Heart left ventricle (tissue), 16 donors: Measurements from ENCODE around the gene TAS2R30. TPM values are rescaled to one million over a fixed set of nuclear protein-coding genes. Genes with fewer than 3 reads are reported as not detected.

Experiments used
- ATAC-seq, 4 donors: fragments of 200-7000 bp; cut with Tn5 transposase; one replicate each; pipeline ENCODE4 v1.9.1; 2020 to 2022; ENCODE audit warnings: moderate library complexity in 4 of 4, mild to moderate bottlenecking in 3 of 4, moderate number of reproducible peaks in 1 of 4
- DNase-seq, 5 donors: peaks; one replicate each; pipeline ENCODE4 v3.0.0-alpha.2; 2020
- H3K27ac ChIP-seq, 12 donors: fragments of 200-600 bp; sonication (generic) in 4 of 12; one replicate each; pipeline versions ENCODE4 v1.5.0 to v1.8.0; 2016 to 2022; ENCODE audit warnings: mild to moderate bottlenecking in 2 of 12
- H3K27me3 ChIP-seq, 9 donors: fragments of 200-600 bp; sonication (generic) in 2 of 9; one replicate each; pipeline versions ENCODE4 v1.5.1 to v1.8.0; 2016 to 2022; ENCODE audit warnings: mild to moderate bottlenecking in 3 of 9
- H3K36me3 ChIP-seq, 9 donors: fragments of 200-600 bp; sonication (generic) in 2 of 9; one replicate each; pipeline versions ENCODE4 v1.5.0 to v1.8.0; 2018 to 2022; ENCODE audit warnings: mild to moderate bottlenecking in 2 of 9
- H3K4me1 ChIP-seq, 12 donors: fragments of 200-600 bp; sonication (generic) in 4 of 12; one replicate each; pipeline versions ENCODE4 v1.5.0 to v1.8.0; 2016 to 2022; ENCODE audit warnings: mild to moderate bottlenecking in 3 of 12
- H3K4me3 ChIP-seq, 12 donors: fragments of 200-600 bp; sonication (generic) in 4 of 12; one replicate each; pipeline versions ENCODE4 v1.5.0 to v1.8.0; 2017 to 2022; ENCODE audit warnings: mild to moderate bottlenecking in 9 of 12, moderate library complexity in 4 of 12
- H3K9me3 ChIP-seq, 12 donors: fragments of 200-600 bp; sonication (generic) in 4 of 12; one replicate each; pipeline versions ENCODE4 v1.5.0 to v1.8.0; 2016 to 2022; ENCODE audit warnings: mild to moderate bottlenecking in 1 of 12
- POLR2A ChIP-seq, 2 donors: fragments of 450-650 bp; IDR thresholded peaks; one replicate each; pipeline ENCODE4 v1.6.1; 2017; ENCODE audit warnings: antibody characterized with exemption in 2 of 2, mild to moderate bottlenecking in 2 of 2, moderate library complexity in 2 of 2
- WGBS, 4 donors: extraction: QIAGEN DNeasy Blood & Tissue Kit in 2 of 4; methylation state at CpG; one replicate each; pipeline versions ENCODE4 v1.1.5 to v1.1.7; 2013 to 2018; 5-methylcytosine and 5-hydroxymethylcytosine counted together
- intact Hi-C, 10 donors: fragments of 100-400 bp; cut with DNase I; formaldehyde crosslinking; loops; one replicate each; pipeline versions ENCODE4 v1.11.1 to v1.14.2; 2022
- polyA plus RNA-seq, 2 donors: library from polyadenylated mRNA; stranded (reverse); fragments of 200-250 nt; gene quantifications; one replicate each; pipeline ENCODE4 v1.2.3, GENCODE V29; 2013
- total RNA-seq, 9 donors: library from RNA; depleted of rRNA in 2 of 9; stranded (reverse); fragments of >200 nt in 2 of 9; fragmentation: NEBNext Ultra II Directional in 3 of 9; extraction: Animal tissue kit (Norgen Biotek cat#: 25700) in 3 of 9; gene quantifications; one replicate each; pipeline versions ENCODE4 v1.1.0 to v1.2.4, GENCODE V29; 2016 to 2023
- TF ChIP-seq, protein P1 (sequence below), 12 donors: fragments of 200-600 bp; sonication (generic) in 4 of 12; IDR thresholded peaks; one replicate each; pipeline versions ENCODE4 v1.5.0 to v1.8.0; 2018 to 2022; ENCODE audit warnings: antibody characterized with exemption in 12 of 12, mild to moderate bottlenecking in 5 of 12
- donor health status: ischemic (EF 13 %, LVEDD 7.1; RV severe dilation, severe dysfunction).
- donor health status: healthy with polysubstance abuse.
- donor health status: DM: no; HTN: yes; CAD: no.
- donor health status: DM: no; HTN: no; CAD: no.
- donor health status: ischemic (EF 25% LVEDD 6.9; RV normal size, moderate dysfunction).
- donor health status: ischemic (EF 25% LVEDD 5.7; RV mildly dilated, moderate dysfunction).
- donor health status: healthy.
- donor health status: DM: yes; HTN: yes; CAD: no.
- donor health status: ischemic (EF 35%, LVEDD 5.7; RV mildly dilated, moderate dysfunction).
- donor health status: nonischemic (EF 11% LVEDD 7.7; RV severe dilation, severe dysfunction).
- donor health status: DM: yes; HTN: yes; CAD: no.
- donor health status: PGD.
- donor health status: ischemic (EF 29% LVEDD 5.4; RV normal size, mild dysfunction).
- donor health status: nonischemic (EF 23%, LVEDD 6.1; RV moderate dilation, normal function).

TAS2R30 gene
- total and polyA plus RNA-seq, 11 donors = 0.15 to 1.5 (median 0.82) TPM; not detected in 1

DNA sequence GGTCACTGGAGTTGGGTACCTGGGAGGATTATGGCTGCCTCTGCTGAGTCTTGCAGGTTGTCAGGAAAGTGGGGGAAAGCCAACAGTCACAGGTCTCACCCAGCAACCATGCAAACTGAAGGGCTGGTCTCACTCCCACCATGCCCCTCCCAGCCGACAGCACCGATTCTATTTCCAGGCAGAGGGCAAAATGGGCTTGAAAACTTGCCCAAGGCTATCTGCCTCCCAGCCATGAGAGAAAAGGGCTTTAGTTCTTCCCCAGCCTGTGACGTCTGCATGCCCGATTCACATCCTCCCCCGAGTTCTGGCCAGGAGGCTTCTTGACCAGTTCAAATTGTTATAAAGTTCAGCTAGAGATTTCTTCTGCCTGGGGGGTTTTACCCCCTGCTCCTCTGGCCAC lies 9.9 kb upstream of the TAS2R30 start:
- peaks cover 0 to 29% (median 0%) of the 10 kb centered on the region in 12 donors for H3K9me3 ChIP-seq
- no peaks in the 10 kb centered on the region for H3K4me1 ChIP-seq
- H3K36me3 ChIP-seq = no peaks in the 10 kb centered on the region
- no peak for TF ChIP-seq POLR2A (IDR thresholded peaks at IDR 0.05)
- TF ChIP-seq, protein P1, sequence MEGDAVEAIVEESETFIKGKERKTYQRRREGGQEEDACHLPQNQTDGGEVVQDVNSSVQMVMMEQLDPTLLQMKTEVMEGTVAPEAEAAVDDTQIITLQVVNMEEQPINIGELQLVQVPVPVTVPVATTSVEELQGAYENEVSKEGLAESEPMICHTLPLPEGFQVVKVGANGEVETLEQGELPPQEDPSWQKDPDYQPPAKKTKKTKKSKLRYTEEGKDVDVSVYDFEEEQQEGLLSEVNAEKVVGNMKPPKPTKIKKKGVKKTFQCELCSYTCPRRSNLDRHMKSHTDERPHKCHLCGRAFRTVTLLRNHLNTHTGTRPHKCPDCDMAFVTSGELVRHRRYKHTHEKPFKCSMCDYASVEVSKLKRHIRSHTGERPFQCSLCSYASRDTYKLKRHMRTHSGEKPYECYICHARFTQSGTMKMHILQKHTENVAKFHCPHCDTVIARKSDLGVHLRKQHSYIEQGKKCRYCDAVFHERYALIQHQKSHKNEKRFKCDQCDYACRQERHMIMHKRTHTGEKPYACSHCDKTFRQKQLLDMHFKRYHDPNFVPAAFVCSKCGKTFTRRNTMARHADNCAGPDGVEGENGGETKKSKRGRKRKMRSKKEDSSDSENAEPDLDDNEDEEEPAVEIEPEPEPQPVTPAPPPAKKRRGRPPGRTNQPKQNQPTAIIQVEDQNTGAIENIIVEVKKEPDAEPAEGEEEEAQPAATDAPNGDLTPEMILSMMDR (IDR thresholded peaks at IDR 0.05) = no peak
- ATAC-seq = no peak
- H3K4me3 ChIP-seq = no peak overlapping the region
- H3K27ac ChIP-seq = no peak overlapping the region
- no peak for DNase-seq
- intact Hi-C loops = no loop called here
- 79 to 99% (median 93%) methylated on average over 3 to 5 of the region's 5 CpGs for WGBS, 4 donors
- H3K27me3 ChIP-seq = no peaks in the 10 kb centered on the region

DNA sequence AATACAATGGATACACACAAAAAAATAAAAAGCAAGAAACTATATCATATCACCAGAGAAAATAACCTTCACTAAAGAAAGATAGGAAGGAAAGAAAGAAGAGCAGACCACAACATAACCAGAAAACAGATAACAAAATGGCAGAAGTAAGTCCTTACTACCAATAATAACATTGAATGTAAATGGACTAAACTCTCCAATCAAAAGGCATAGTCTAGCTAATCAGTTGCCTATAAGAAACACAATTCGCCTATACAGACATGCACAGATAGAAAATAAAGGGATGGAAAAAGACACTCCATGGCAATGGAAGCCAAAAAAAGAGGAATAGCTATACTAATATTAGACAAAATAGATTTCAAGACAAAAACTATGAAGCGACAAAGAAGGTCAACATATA lies 8.9 kb upstream of the TAS2R30 start:
- Histone ChIP-seq H3K4me1 (no peaks in the 10 kb centered on the region), H3K4me3 (no peak overlapping the region), H3K36me3 (no peaks in the 10 kb centered on the region), H3K9me3 (peaks cover 0 to 29% (median 0%) of the 10 kb centered on the region in 12 donors), H3K27ac (no peak overlapping the region), H3K27me3 (no peaks in the 10 kb centered on the region)
- ATAC-seq = no peak
- DNase-seq = no peak
- TF ChIP-seq POLR2A (IDR thresholded peaks at IDR 0.05) = no peak
- TF ChIP-seq, protein P1 (IDR thresholded peaks at IDR 0.05) = no peak
- 50 to 97% (median 79%) methylated on average over 2 of the region's 2 CpGs for WGBS, 4 donors
- intact Hi-C loops = no loop called here

DNA sequence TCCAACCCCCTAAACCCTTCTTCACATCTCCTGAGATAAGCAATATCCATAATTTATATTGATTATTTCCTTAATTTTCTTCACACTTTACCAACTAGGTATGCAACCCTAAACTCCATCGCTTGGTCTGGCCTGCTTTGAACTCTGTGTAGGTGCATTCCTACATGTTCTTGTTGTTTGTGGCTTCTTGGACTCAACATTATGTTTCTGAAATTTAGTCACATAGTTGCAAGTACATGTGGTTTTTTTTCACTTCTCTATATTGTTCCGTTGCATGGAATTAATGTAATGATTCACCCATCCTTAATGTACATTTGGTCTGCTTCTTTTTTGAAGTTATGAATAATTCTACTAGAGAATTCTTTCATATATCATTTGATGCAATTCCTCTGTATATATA lies 1.6 kb upstream of the TAS2R30 start:
- ATAC-seq (no peak), DNase-seq (no peak)
- Histone ChIP-seq H3K27ac (no peak overlapping the region), H3K4me1 (peaks cover 0 to 21% (median 9%) of the 10 kb centered on the region in 12 donors), H3K9me3 (no peaks in the 10 kb centered on the region), H3K36me3 (no peaks in the 10 kb centered on the region), H3K27me3 (no peaks in the 10 kb centered on the region), H3K4me3 (no peak overlapping the region)
- TF ChIP-seq, protein P1 (IDR thresholded peaks at IDR 0.05) = no peak
- TF ChIP-seq POLR2A (IDR thresholded peaks at IDR 0.05) = no peak
- 46 to 94% (median 75%) methylated on average over 2 of the region's 2 CpGs for WGBS, 4 donors
- intact Hi-C loops = no loop called here

DNA sequence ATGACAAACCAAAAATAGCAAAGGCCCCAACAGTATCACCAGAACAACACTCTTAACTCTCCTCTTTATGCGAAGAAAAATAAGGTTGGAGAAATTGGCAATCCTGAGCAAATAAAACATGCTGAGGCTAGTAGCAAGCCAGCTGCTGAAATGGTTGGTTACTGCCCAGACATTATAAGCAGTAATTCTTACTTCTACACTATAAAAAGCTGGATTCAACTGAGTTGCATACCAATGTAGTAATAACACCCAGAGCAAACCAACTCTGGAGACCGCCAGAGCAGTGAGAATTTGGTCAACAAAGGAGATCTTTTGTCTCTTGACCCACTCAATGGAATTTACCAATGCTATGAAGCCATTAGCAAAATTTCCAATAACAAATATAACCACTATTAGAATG lies 628 bp downstream of the TAS2R30 start:
- no peak overlapping the region for H3K4me3 ChIP-seq
- H3K4me1 ChIP-seq = peaks cover 0 to 28% (median 10%) of the 10 kb centered on the region in 12 donors
- DNase-seq = no peak
- no peak overlapping the region for H3K27ac ChIP-seq
- no peaks in the 10 kb centered on the region for H3K36me3 ChIP-seq
- H3K9me3 ChIP-seq = no peaks in the 10 kb centered on the region
- no peak for ATAC-seq
- WGBS, 4 donors = 66 to 76% (median 72%) methylated on average over 2 of the region's 2 CpGs
- no peaks in the 10 kb centered on the region for H3K27me3 ChIP-seq
- intact Hi-C loops = no loop called here
- TF ChIP-seq, protein P1 (IDR thresholded peaks at IDR 0.05) = no peak
- no peak for TF ChIP-seq POLR2A (IDR thresholded peaks at IDR 0.05)
